GM21447 (cell line): ENCODE data around the gene CD34.
A peak's percentile ranks its signal among the peaks of the same experiment; 100 is the strongest.
"Not testable (repeated sequence)": the region's sequence is repeated elsewhere in the genome, so short reads cannot be mapped to it uniquely, and the experiment has no call there.

Experiments used
- ATAC-seq: cut with Tn5 transposase; IDR thresholded peaks from one replicate; pipeline ENCODE4 v1.9.1; 2021; ENCODE audit not compliant: unreplicated experiment

The CD34 gene, protein sequence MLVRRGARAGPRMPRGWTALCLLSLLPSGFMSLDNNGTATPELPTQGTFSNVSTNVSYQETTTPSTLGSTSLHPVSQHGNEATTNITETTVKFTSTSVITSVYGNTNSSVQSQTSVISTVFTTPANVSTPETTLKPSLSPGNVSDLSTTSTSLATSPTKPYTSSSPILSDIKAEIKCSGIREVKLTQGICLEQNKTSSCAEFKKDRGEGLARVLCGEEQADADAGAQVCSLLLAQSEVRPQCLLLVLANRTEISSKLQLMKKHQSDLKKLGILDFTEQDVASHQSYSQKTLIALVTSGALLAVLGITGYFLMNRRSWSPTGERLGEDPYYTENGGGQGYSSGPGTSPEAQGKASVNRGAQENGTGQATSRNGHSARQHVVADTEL

DNA sequence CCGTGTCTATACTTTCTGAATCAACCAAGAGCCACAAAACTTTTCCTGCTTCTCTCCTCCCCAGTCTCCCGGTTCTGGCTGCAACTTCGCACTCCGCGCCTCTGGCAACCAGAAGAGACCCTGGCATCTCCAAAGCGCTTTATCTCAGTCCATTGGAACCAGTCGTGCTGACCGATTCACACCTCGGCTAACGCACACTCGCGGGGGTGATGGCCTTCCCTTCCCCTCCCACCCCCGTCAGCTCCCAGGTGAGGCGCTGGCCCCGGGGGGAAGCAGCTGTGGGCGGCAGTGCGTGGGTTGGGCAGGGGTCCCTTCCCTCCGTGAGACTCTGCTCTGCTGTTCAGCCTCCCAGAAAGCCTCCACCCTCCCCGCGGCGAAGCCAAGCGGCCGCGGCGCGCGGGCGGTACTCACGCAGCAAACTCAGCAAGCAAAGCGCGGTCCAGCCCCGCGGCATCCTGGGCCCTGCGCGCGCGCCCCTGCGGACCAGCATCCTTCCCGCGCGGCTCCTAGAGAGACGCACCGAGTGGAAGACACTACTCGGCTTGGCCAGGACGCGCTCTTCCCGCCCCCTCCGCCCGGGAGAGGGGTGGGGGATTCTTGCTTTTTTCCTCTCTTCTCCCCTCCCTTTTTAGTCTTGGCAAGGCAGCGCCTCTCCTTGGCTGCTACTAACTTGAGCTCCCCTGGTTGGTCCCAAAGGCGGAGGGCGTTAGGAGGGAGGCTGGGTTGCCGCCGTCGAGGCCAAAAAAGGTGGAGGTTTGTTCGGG, at the start of gene CD34:
Gene CD34 (minus strand): TSS at position 535 of the 764 bp plus-strand sequence. CDS start 45 bp downstream, at position 490.
- ATAC-seq: no peak

DNA sequence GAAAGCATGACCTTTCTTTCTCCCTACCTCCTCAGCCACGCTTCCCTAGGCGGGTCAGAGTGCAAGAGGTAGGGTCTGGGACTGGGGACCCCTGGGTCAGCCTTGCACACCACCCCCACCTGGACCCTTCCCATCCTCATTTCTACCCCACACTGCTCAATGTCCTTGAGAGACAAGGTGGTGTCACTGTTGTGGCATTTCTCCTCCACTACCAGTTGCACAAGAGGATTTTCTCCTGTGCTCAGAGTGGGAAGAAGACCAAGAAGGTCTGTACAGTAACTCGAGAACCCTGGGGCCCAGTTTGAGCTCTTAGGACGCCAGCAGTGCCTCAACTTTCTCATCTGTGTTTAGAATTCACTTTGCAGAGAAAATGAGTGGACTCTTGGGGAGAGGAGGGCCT, 49.4 kb upstream of the CD34 start:
- no peak for ATAC-seq

- ATAC-seq: no peak
Observed at GRCh38 chr1:207959910-207960309, 49.0 kb upstream of the CD34 start.

DNA sequence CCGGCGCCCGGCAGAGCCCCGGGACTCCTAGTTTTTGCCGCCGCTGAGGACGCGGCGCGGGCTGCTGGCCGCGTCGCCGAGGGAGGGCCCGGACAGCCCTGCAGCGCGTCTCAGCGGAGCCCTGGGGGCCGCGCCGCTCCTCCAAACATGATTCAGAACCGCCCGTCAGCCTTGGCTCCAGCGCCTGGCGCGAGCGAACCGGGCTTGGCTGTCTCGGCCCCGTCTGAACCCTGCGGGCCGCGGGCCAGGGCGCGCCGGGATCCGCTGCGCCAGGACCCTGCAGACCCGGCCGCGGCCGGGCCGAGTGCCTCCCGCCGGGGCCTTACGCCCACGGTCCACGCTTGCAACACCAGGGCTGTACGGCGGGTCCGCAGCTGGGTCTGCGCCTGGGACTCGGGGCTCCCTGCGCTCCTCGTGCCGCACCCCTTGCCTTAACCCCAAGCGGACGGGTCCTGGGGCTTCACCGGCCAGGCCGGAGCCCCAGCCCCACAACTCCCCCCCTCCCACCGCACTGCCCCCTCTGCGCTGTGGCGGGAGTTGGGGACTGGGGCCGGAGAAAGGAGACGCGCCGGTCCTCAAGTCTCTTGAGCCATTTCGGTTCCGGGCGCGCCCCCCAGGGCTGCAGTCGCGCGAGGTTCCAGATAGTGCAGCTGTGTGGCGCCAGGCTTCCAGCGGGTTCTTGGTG, 48.4 kb upstream of the CD34 start:
- no peak for ATAC-seq

DNA sequence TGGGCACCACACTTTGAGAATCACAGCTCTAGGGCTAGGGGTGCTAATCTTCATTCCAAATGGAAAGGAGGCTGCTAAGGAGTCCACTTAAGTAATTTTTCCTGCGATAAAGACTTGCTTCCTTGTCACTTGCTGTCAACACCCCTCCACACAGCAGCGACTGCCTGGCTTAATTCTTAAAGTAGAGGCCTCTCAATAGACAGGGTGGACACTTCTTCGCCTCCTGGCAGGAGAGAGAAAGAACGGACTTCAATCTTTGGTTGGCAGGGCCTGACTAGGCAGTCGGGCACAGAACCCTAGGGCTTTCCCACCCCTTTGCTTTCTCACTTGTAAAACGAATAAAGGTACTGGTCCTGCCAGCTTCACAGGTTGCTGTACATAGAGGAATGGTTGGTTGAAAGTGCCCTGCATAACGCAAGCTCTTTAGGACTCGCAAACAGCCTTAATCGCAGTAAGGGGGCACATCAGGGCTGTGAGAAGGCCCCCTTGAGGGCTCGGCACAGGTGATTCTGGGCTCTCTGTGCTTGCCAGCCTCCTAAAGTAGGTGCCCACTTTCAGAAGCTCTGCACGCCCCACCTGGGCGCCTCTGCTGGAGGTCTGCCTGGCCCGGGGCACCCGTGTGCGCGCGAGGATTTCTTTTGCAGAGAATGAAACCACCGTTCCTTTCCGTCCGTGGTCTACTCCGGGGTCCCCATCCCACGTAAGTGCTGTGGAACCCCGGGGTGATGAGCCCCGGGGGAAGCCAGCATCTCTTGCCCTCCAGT, 47.6 kb upstream of the CD34 start:
- ATAC-seq: no peak

GRCh38 chr1:207956986-207957385, 46.1 kb upstream of the CD34 start:
- no peak for ATAC-seq

DNA sequence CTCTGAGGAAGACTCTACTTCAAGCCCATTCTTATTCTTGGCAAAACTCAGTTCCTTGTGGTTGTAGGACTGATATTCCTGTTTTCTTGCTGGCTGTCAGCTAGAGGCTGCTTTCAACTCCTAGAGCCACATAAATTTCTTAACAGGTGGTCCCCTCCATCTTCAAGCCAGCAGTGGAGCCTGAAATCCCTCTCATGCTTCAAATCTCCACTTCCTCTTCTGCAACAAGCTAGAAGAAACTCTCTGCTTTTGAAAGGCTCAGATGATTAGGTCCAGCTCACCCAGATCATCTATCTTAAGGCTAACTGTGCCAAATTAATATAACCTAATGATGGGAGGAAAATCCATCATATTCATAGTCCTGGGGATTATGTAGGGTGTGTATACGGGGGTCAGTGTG, 43.2 kb upstream of the CD34 start:
- ATAC-seq: no peak

DNA sequence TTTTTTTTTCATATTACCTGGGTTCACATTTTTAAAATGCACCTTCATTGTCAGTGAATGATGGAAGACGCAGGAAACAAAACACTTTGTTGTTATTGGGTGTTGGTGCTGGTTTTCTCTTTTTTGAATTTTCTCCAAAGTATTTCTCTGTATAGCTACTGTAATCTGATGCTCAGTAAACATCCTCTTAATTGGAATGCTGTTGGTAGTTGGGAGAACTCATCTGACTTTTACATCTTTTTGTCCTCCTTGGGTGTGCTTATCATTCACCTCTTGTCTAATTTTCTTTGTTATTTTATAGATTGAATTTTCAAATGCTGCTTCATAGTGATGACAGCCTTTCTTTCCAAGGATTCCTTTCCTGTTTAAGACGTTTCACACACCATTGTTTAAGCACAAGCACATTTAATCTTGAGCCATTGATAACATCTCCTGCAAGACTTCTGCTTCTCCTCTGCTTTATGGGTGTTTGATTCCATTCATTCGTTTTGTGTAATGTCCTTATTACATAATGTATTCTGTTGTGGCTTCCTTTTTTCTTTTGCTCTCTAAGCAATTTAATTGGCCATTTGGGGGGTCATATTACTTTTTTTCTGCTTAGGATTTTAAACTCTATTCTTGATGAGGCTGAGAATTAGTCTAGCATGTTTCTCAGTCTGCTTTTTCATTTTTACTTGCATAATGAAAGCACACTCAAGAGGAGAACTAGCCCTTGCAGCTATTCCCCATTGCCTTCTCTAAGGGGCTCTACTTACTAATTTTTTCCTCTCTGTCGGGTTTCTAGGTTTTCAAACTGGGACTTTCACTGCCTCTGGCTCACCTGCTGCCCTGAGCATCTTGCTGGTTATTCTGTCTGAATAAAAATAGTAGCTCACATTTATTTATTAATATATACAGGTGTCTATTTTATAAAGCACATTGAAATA, 42.0 kb upstream of the CD34 start:
- no peak for ATAC-seq

DNA sequence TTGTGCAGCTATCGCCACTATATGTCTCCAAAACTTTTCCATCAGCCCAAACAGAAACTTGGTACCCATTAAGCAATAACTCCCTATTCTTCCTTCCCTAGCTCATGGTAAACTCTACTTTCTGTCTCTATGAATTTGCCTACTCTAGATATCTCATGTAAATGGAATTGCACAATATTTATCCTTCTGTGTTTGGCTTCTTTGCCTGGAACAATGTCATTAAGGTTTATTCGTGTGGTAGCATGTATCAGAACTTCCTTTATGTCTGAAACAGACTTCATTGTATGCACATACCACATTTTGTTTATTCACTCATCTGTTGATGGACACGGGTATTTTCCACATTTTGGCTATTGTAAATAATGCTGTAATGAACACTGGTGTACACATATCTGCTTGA, 40.7 kb upstream of the CD34 start:
- ATAC-seq: no peak

- no peak for ATAC-seq
Observed at GRCh38 chr1:207950750-207951149, 39.8 kb upstream of the CD34 start.

- no peak for ATAC-seq
Observed at GRCh38 chr1:207949571-207950195, 38.8 kb upstream of the CD34 start.

GRCh38 chr1:207948536-207949250, 37.8 kb upstream of the CD34 start:
- no peak for ATAC-seq

- ATAC-seq: no peak
Observed at GRCh38 chr1:207946756-207947155, 35.8 kb upstream of the CD34 start.

GRCh38 chr1:207944571-207944970, 33.6 kb upstream of the CD34 start:
- ATAC-seq: no peak

DNA sequence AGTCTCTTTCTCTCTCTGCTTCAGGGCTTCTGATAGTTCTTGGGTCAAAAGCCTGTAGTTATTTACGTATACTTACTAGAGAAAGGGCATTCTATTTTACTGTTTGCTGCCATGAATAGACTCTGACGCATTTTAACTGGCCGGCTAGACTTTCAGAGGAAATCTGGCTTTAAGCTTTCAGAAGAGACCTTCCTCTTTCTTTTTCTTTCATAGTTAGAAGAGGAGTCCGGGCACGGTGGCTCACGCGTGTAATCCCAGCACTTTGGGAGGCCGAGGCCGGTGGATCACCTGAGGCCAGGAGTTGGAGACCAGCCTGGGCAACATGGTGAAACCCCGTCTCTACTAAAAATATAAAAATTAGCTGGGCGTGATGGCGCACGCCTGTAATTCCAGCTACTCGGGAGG, 31.4 kb upstream of the CD34 start:
- not testable (repeated sequence) for ATAC-seq

DNA sequence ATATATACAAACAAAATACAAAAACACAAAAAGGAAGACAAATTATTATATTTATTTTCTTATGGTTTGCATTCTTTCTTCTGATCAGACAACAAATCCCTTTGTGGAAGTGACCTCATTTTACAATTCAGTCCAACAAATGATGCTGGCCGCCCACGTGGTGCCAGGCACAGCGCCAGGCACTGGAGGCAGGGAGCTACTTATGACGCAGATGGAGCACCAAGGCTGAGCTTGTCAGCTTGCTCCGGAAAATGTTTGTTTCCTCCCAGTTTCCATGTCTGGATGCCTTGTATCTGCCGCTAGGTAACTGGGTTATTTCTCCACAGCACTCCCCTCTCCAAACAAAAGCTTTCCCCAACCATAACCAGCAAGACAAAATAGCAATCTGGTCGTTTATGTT, 30.7 kb upstream of the CD34 start:
- no peak for ATAC-seq

DNA sequence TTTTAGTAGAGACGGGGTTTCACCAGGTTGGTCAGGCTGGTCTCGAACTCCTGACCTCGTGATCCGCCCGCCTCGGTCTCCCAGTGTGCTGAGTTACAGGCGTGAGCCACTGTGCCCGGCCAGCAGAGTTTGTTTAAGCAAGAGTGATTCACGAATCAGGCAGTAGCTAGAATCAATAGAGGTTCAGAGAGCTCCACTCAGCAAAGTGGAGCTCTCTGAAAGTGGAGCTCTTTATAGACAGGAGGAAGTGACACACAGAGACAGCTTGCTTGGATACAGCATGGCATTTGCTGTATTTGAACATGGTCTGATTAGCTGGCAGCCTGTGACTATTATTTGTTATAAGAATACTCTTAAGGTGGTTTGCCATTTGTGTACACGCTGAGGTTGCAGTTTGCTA, 27.1 kb upstream of the CD34 start:
- no peak for ATAC-seq

- ATAC-seq: no peak
Observed at GRCh38 chr1:207937204-207937603, 26.3 kb upstream of the CD34 start.

- peak; percentile 98 for ATAC-seq
Observed at GRCh38 chr1:207935166-207935583, 24.2 kb upstream of the CD34 start.
